ENCODE results near the gene CD3G.
"Not testable (repeated sequence)": the region's sequence is repeated elsewhere in the genome, so short reads cannot be mapped to it uniquely, and the experiment has no call there.

Gene CD3G

DNA sequence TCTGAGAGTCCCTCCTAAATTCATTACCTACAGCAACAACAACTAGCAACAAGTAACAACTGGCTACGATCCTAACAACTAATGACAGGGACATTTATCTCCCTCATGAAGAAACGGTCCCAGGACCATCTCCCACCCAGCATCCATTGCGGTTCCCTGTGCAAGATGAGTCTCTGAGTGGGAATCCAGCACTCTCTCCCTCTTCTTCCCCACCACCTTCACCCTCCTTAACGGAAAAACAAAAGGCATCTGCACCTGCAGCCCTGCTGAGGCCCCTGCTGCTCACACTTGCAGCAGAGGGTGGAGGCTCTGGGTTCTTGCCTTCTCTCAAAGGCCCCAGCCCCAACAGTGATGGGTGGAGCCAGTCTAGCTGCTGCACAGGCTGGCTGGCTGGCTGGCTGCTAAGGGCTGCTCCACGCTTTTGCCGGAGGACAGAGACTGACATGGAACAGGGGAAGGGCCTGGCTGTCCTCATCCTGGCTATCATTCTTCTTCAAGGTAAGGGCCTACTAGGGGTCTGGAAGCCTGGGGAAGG lies at the start of gene CD3G:
CD3G (plus strand) TSS at position 364 of the 535 bp plus-strand sequence; CDS start at position 444, 80 bp downstream.
- DNase-seq, result no peak

DNA sequence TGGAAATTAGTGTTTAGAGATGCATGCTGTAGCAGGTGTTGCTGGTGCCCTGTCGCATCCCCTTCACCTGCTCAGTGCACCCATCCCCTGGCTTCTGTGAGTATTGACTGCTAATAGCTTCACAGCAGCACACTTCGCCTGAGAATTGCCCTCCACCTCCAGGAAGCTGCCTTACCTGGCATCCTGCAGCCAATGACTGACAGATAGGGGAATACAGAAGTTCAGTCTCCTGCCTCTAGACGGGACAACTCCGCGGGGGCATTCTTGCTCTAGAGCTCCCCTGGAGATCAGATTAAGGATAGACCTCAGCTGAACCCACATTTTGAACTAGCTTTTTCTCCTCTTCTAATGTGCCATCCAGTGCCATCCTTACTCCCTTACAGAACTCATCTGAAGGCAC lies 48.9 kb upstream of the CD3G start:
- no peak for DNase-seq

DNA sequence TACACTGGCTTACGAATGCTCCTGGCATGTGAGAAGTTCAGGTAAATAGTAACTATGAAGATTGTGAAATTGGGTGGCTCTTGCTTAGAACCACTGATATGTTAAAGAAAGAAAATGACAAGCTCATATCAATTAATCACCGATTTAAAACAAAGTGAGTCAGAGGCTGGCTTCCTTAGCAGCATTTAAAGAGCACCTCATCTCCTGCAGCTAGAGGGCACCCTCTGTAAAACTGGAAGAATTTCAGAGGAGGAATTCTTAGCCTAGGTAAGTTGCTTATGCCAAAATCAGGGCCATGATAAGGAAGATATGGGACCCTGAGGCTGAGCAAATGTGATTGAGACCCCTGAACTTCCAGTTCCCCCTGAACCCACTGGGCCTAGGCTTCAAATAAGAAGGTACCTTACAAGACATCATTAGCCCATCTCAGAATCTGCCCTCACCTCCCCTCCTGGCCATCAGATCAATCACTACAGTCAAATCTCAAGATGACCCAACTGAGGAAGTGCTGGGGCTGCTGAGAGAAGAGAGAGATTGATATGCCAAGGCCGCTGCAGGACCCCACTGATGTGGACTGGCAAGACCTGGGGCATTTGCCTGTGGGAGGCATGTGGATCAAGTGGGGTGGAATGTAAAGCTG lies 48.2 kb upstream of the CD3G start:
- DNase-seq, result no peak

DNA sequence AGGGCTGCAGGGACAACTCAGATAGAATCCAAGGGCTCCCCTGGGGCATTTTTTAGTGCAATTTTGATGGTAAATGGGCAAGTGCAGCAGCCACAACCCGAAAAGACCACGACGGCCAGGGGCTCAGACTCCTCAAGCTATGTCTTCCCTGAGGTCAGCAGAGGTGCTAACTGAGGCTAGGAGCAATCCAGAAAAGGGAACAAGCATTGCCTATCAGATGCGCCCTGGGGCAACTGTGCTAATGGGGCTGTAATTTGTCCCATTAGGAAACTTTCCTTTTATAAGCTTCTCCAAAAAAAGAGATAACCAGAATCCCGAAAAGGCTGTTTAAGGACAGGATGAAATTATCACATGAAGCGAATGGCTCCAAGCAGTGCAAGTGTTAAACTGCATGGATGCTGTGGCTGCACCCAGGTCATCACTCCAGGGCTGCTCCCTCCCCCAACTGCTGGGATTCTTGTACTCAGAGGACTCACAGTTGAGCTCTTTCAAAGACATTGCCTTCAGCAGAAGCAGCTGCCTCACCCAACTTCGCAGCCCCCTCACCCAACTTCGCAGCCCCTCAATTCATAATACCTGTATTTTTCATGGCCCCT lies 42.4 kb upstream of the CD3G start:
- DNase-seq, result no peak

DNA sequence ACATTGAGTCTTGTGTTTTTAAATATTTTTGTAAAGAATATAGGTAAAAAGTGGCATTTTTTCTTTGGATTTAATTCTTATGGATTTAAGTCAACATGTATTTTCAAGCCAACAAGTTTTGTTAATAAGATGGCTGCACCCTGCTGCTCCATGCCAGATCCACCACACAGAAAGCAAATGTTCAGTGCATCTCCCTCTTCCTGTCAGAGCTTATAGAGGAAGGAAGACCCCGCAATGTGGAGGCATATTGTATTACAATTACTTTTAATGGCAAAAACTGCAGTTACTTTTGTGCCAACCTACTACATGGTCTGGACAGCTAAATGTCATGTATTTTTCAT lies 39.9 kb upstream of the CD3G start:
- DNase-seq, result no peak

DNA sequence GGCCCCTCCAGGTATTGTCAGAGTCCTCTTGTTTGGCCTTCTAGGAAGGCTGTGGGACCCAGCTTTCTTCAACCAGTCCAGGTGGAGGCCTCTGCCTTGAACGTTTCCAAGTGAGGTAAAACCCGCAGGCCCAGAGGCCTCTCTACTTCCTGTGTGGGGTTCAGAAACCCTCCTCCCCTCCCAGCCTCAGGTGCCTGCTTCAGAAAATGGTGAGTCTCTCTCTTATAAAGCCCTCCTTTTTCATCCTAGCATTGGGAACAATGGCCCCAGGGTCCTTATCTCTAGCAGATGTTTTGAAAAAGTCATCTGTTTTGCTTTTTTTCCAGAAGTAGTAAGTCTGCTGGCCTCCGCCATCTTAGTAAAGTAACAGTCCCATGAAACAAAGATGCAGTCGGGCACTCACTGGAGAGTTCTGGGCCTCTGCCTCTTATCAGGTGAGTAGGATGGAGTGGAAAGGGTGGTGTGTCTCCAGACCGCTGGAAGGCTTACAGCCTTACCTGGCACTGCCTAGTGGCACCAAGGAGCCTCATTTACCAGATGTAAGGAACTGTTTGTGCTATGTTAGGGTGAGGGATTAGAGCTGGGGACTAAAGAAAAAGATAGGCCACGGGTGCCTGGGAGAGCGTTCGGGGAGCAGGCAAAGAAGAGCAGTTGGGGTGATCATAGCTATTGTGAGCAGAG lies 39.4 kb upstream of the CD3G start, which contains the start of gene CD3E:
CD3E (plus strand) TSS at position 163 of the 681 bp plus-strand sequence; CDS start at position 386, 223 bp downstream.
- no peak for DNase-seq

DNA sequence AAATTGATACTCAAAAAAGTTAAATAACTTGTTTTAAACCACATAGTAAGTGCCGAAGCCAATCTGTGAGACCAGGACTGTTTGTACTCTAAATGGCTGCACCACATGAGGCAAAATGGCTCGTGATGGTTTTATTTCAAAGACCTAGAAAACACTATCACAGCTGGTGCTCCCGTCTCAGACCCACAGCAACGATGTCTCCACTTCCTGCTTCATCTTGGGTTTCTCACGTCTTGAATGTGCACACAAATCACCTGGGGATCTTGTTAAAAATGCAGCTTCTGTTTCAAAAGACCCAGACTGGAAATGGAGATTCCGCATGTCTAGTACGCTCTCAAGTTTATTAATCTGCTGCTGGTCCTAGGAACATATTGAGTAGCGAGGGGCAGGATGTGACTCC lies 38.4 kb upstream of the CD3G start:
- DNase-seq, result no peak

DNA sequence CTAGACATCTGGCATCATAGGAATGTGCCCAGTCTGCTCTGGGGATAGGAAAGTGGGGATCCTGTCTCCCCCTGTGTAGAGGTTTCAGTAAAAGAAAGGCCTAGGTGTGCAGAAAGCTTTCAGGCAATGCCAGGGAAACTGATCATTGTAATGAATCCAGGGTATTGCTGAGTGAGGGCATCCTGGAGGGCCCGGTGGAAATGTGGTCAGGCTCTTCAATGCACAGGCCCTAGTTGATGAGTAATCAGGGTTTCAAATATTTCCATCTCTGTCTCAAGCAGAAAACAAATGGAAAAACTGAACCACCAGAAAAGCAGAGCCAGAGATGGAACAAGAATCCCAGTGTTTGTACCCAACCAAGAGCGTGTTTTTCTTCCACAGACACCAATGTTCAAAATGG lies 37.6 kb upstream of the CD3G start:
- DNase-seq, result no peak

DNA sequence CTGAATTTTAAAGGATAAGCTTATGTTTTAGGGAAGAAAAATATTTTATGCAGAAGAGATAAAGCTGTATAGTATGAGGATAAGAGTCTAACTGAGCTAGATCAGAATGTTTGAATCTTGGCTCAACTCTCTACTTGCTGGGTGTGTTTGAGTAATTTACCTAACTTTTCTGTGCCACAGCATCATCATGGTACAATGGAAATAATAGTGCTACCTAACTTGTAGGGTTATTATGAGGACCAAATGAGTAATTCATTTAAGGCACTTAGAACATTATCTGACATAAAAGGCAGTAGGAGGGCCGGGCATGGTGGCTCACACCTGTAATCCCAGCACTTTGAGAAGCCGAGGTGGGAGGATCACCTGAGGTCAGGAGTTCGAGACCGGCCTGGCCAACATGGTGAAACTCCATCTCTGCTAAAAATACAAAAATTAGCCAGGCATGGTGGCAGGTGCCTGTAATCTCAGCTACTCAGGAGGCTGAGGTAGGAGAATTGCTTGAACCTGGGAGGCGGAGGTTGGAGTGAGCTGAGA lies 35.1 kb upstream of the CD3G start:
- not testable (repeated sequence) for DNase-seq

DNA sequence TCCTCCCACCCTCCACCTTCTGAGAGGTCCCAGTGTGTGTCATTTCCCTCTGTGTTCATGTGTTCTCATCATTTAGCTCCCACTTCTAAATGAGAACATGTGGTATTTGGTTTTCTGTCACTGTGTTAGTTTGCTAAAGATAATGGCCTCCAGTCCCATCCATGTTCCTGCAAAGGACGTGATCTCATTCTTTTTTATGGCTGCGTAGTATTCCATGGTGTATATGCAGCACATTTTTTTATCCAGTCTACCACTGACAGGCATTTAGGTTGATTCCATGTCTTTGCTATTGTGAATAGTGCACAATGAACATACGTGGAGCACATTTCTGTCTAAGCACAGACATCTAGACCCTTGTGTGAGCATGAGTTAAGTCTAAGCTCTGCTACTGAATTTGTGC lies 33.9 kb upstream of the CD3G start:
- DNase-seq, result no peak

DNA sequence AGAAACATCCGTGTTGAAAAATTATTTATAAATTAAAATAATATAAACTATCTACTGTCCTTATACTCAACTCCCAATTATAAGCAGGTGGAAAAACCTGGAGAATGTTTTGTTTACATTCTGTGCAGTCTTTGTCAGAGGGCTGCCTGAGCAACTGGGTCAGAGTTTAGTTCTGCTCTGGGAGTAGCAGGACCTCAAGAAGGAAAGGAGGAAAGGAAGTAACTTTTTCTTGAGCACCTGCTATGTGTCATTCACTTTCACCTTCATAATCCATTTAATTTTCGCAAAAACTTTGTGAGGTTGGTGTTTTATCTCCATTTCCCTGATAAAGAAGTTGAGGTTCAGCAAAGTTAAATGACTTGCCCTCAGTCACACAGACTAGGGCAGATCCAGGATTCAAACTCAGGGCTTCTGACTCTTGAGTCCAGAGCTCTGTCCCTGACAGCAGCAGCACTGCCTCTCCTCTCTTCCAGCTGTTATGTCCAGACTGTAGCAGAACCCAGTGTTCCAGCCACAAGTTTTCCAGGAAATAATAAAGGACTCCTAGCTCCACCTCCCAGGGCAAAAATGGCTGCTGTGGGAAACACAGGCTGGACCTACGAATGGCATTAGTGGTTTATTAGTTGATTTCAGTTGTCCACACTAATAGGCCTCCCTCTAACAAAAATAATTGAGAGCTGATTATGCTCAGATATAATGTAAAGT lies 33.2 kb upstream of the CD3G start:
- no peak for DNase-seq

DNA sequence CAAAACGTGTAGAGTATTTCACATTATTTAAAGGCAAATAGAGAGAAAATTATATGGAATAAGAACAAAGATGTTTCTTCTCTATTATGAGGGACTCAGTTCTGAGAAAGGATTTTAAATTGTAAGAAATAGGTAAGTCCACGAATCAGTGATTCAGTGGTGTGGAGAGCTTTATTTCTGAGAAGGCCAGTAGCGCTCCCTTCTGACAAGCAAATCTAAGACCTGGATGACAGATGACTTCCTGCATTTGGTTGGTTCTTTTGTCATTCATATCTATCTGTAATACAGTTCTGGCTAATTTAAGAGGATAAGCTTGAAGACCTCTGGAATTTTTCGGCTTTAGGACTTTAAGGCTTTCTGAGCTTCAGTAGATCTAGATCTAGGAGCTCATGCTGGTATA lies 32.6 kb upstream of the CD3G start:
- DNase-seq, result no peak

DNA sequence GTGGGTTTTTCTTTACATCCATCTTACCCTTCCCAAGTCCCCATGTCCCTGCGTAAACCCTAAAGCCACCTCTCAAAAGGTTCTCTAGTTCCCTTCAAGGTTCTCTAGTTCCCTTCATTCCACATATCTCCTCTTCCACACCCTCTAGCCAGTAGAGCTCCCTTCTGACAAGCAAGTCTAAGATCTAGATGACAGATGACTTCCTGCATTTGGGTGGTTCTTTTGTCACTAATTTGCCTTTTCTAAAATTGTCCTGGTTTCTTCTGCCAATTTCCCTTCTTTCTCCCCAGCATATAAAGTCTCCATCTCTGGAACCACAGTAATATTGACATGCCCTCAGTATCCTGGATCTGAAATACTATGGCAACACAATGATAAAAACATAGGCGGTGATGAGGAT lies 31.8 kb upstream of the CD3G start:
- DNase-seq, result no peak

DNA sequence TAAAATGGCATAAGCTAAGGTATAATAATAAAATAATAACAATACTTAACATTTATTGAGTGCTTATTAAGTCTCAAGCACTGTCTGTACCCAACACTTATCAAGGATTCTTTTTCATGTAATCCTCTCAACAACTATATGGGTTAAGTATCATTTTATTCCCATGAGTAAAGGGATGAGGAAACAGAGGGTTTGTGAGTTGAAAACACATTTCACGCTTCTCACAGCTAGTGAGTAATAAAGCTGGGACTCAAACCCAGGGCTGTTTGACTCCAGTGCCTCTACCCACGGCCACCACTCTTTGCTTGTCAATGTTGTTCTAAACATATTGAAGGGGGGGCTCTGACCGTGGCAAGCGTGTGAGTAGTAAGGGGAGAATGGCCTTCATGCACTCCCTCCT lies 30.9 kb upstream of the CD3G start:
- DNase-seq, result no peak

DNA sequence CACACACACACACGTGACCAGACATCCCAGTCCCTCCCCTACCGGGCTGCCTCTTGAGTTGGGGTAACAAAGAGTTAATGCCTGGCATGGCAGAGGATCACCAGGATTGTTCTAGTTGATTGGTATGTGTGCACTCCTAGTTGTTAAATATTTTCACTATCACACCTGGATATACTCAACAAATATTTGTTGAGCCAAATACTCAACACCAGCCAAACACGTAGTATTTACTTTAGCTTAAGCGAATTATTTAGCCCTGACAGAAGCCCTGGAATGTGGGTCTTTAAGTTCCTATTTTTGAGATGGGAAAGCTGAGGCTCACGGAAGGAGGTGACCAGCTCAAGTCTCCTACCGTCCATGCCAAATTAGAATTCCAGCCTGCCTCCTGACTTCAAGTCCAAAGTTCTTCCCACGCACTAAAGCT lies 29.1 kb upstream of the CD3G start:
- DNase-seq, result no peak

DNA sequence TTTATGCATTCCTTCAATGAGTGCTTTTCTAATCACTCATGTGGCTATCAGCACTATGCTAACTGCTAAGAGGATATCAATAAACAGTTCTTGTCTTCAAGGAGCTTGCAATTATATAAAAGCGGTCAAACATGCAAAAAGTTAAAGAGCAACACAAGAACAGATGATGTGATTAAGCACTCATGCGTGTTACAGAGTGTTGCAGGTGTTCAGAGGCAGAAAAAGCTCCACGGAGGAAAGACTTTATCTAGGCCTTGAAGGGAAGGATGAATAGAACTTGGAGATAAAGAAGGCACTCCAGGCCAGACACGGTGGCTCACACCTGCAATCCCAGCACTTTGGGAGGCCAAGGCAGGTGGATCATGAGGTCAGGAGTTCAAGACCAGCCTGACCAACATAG lies 26.0 kb upstream of the CD3G start:
- DNase-seq, result no peak

DNA sequence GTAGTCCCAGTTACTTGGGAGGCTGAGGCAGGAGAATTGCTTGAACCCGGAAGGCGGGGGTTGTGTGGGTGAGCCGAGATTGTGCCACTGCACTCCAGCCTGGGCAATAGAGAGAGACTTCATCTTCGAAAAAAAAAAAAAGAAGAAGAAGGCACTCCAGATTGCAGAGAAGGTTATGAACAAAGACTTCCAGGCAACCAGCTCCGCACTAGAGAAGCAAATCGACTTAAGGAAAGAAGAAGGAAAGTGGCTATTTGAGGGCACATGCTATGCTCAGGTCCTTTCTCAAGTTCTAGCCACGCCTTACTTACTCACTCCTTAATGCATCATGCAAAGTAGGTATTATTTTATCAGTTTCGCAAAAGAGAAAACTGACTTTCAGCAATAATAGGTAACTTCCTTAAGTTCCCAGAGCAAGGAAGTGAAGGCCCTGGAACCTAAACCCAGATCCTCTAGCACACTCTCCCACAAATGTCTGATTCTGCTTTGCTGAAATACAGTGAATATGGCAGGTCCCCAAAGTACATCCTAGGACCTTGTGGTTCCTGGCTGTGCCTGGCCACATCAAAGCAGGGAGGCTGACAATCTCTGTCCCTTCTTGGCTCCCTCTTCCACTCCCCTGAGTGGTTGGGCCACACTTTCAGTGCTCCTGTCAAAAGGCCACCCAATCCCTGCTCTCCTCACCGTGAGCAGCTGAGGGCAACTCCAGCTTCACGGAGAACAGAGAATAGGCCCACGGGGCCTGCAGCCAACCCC lies 25.4 kb upstream of the CD3G start:
- DNase-seq, result no peak

DNA sequence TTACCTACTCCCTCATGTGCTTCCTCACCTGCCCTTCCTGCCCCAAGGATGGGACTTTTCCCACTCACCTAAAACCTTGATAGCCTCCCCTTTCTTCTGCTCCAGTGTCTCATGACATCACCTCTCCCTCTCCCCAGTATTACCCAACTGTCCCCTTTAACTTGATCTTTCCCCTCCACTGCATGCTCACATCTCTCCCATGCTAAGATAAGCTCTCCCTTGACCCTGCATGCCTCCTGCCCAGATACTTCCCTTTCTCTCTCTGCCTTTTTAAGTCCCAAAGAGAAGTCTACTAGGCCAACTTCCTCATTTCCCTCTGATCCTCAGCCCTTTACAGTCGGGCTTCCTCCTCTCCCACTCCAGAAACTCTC lies 24.8 kb upstream of the CD3G start:
- no peak for DNase-seq

DNA sequence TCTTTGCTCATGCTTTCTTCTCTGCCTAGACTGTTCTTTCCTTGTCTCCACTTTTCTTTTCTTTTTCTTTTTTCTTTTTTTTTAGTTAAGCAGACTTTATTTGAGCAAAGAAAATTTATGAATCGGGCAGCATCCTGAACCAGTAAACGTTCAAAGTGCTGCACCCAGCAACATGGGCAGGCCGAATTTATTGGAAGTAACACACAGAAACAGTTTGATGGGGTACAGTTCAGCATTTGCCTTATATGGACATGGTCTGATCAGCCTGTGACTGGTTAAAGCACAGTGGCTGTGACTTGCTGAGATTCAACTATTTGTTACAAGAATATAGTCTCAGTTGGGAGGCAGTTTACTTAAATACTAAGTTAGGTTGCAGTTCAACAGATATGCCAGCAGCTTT lies 23.6 kb upstream of the CD3G start:
- no peak for DNase-seq

DNA sequence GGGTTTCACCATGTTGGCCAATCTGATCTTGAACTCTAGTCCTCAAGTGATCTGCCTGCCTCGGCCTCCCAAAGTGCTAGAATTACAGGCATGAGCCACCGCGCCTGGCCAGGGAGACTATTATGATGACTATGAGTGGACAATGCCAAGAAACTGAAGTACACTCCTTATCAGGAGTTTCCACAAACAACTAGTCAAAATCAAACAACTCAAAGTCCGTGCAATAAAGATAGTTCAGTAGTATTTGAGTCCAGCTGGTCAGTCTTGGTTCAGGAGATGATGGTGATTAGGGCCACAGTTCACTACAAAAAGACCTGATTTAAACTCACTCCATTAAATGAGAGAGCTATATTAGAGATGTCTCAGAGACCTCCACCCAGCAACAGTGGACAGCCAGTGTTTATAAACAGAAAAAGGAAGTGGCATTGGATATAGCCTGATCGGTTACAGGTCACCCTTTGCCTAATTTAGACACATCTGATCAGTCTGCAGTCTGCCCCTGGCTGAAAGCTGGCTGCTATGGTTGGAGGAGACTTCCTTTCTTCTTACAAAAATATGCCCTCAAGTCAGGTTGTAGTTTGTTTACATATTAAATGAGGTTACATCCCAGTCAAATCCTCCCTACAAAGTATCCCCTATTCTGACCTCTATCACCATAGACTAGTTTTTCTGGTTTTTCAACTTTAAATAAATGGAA lies 22.6 kb upstream of the CD3G start:
- no peak for DNase-seq

DNA sequence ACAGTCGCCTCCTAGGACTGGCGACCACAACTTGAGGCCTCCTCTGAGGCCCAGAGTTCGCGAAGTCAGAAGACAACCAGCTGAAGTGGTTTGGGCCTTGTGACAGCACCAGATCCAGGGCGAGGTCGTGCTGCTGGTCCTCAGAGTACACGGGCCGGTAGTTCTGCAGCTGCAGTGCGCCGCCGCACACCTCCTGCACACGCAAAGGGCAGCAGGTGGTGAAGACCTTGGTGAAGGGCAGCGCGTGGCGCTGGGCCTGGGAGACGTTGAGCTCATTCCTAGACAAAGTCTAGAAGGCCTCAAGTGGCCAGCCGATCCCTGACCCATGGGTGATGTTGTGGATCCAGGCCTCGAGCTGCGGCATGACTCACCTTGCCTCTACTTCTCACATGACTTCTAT lies 21.4 kb upstream of the CD3G start:
- no peak for DNase-seq

DNA sequence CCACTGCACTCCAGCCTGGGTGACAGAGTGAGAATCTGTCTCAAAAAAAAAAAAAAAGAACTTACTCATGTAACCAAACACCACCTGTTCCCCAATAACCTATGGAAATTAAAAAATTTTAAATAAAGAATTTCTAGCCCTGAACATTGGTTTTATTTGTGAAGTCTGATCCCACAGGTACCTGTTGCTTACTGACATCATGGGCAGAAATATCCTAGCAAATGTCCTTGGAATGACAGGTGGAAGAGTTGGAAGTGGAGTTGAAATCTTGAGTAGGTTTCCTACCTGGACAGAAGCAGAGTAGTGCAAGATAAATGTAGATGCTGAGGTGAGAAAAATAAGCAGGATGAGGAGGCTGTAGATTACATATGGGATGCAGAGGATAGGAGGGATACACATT lies 18.9 kb upstream of the CD3G start:
- no peak for DNase-seq

All from NCI-H187 (cell line).